ENCODE measurements around the gene MPHOSPH9.

Gene MPHOSPH9

DNA sequence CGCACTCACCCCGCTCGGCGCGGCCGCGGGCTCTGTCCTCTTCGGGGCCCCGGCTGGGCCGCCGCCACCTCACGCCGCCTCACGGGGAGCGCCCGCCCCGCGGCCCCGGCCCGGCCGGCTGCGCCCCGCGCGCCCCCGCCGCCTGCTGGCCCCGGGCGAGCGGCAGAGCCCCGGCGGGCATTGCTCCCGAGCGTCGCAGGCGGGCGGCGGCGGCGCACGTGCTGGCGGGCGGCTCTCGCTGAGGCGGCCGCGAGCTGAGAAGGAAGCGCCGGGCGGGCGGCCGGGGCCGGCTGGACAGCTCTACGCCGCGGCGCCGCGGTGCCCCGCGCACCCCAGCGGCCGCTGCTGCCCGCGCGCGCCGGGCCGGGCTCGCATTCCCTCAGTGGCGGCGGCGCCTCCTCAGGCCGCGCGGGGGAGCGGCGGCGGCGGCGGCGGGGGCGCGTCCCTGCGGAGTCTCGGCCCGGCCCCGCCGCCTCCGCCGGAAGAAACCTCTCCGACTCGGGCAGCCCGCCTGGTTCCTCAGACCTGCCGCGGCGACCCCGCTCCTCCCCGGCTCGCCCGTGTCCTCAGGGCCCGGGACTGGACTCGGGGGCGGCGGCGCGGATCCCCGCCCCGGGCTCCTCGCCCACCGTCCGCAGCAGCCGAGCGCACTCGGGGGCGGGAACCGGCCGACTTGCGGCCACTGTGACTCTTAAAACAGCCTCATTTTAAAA lies 82.0 kb downstream of the MPHOSPH9 start, which contains the start of gene PITPNM2:
TSS of gene PITPNM2 (minus strand) at position 347 of the 713 bp plus-strand sequence. CDS start 116,500 bp downstream, outside the sequence.
- peak; percentile 8 to 54 (median 29) for DNase-seq (ENCODE audit: low read depth in 3 of 3, low spot score in 1 of 3)

DNA sequence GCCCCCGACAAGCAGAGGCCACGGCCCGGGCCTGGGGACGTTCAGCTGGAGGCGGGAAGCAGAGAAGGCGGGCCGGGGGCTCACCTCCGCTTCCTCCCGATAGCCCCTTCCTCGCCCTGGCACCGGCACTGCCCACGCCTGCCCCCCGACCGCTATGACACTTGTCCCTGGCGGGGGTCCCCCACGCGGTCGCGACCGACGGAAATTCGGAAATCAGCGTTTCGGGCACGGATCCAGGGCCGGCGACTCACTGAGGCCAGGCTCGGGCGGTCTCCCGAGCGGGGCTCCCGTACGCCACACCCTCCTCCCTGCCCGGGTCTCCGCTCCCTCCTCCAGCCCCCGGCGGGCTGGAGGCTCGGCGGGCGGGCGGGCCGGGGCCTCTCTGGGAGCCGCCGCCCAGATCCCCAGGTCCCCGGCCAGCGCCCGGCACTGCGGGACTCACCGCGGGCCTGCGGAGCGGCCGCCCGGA lies 82.6 kb downstream of the MPHOSPH9 start:
- no peak for DNase-seq (ENCODE audit: low read depth in 3 of 3, low spot score in 1 of 3)

DNA sequence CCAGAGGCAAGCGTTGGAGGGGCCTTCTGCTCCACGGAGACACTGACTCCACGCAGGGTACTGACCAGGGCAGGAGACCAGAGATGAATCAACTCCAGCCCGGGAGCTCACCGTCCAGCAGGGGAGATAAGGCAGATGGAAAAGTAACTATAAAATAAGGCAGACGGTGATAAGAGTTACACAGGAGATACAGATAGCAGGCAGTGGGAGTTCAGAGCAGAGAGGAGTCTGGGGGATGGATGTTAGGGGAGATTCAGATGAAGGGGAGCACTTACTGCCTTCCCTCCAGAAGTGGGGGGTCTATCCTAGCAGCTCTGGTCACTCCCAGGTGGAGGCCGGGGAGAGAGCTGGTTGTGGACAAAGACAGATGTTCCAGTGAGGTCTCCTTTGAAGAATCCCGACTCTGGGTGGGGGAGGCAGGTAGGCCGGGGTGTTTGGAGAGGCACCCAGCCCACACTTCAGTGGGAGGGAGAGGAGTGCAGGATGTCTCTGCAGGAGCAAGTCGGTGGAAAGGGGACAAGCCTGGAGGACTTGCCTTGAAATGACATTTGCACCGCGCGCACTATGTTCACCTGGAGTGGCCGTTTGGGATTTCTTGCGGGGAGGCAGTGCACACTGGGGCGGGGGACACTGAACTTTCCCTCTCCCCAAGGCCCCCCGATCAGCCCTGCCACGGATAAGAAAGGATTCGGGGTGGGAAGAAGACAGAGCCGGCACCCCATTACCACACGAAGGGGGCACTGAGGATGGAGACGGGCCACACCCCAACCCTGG lies 83.3 kb downstream of the MPHOSPH9 start:
- no peak for DNase-seq (ENCODE audit: low read depth in 3 of 3, low spot score in 1 of 3)

DNA sequence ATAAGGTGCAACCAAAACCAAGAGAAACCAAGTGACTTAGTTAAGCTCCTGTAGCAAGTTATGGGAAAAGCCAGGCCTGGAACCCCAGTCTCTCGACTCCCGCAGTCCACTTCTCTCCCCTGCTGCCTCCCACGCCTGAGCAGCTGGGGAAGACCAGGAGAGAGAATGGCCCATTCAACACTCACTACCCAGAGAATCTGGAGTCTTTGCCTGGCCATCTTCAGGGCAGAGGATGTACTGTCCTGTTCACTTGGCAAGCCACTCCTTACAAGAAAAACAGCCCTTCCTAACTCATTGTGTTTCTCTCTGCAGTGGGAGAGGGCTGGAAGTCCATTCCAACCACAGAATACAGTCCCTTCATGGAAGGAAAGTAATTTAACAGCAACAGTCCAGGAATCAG lies 83.9 kb downstream of the MPHOSPH9 start:
- no peak for DNase-seq (ENCODE audit: low read depth in 3 of 3, low spot score in 1 of 3)

DNA sequence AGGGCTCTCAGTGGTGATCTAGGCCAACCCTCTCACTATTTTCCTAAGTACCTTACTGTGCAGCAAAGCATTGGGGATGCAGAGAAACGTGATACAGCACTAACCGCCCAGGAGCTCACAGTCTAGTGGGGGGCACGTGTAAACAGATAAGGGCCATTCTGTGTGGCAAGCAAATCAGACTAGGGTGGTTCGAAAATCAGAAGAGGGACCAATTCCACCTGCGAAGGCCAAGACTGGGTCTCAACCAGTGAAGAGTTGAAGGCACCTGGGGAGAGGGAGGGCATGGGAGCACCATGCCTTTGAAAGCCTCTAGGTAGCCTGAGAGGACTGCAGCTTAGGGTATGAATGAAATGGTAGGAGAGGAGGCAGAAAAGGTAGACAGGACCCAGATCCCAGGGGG lies 84.3 kb downstream of the MPHOSPH9 start:
- no peak for DNase-seq (ENCODE audit: low read depth in 3 of 3, low spot score in 1 of 3)

DNA sequence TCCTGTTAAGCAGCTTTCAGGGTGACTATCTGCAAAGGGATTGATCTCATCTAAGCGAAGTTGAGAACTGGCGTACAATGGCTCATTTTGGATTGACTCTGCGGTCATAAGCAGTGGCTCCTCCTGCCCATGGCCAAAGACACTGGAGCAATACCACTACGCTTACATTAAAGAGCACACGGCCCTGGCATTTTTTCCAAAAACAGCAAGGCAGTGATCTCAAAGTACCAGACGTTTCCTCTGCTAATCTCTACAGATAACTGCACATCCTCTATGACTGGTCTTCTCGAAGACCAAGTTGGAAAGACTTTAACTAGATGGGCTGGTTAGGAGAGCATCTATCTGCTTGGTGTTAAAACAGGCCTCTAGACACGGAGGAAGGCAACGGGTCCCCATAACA lies 84.7 kb downstream of the MPHOSPH9 start:
- no peak for DNase-seq (ENCODE audit: low read depth in 3 of 3, low spot score in 1 of 3)

DNA sequence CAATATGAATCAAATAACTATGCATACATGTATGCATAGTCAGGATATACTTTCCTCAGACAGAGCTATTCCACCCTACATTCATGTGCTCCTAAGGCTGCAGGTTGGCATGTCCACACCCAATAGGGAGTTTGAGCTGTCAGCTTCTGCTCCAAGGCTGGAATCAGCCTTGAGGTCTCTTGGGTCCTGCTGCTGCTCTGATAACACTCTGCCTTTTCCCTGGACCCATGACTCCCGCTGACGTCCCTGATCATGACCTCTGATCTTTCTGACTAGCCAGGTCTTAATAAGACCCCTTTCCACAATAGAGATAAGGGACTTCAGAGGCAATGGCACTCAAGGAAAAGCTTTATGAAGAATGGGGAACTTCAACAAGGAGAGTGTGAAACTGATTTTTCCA lies 87.7 kb downstream of the MPHOSPH9 start:
- DNase-seq (ENCODE audit: low read depth in 3 of 3, low spot score in 1 of 3): no peak

DNA sequence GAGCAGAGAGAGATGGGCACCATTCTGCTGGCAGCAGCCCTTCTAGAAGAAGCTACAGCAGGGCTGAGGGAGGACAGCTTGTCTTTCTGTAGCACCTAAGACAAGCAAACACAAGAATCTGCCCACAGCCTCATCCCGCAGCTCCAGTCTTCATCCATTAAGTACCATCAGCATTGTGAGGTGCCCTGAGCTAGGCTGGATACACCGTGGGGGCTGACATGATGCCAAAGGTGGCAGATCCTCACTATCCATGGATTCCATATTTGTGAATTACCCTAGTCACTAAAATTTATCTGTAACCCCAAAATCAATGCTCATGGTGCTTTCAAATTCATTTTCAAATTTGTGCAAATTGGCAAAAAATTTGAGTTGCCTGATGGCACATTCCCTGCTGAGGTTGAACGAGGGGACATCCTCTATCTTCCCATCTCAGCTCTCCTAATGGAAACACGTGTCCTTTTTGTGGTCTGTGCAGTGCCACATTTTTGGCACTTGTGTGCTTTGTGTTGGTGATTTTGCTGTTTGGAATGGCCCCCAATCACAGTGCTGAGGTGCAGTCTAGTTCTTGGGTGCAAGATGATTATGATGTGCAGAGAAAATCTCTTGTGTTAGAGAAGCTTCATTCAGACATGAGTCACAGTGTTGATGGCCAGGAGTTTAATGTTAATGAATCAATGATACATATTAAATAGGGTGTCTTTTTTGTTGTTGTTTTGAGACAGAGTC lies 89.0 kb downstream of the MPHOSPH9 start:
- DNase-seq (ENCODE audit: low read depth in 3 of 3, low spot score in 1 of 3): no peak

DNA sequence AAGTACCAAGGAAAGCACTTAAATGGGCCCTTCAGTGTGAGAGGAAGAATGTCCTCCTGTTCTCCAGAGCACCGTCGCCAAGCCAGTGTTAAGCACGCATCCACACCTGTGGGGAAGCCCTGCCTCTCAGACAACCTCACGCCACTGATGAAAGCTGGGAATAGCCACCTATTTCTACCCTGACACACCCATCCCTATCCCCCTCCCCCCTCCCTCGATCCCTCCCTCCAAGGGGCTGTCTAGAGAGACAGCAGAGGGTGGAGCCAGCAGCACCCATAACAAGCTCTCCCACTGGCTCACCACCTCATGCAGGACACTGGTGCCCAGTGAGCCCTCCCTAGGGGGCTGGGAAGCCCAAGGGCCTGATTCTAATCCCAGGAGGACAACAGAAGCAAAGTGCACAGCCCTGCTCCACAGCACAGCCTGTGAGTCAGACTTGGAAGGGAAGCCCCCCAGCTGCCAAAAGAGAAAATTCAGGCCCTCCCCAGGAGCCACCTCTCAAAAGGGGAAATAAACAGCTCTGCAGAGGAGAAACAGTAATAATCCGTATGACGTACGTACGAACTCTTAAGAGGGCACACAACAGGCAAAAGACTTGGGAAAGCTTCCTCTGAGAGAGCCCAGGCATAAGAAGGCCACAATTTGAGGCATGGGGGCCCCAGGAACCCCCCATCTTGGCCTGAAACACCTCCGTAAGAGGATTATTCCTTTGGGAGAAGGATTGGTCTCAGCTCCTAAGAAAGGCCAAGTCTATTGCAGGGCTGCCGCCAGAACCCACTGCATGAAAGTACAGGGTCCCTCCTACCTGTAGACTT lies 89.8 kb downstream of the MPHOSPH9 start:
- no peak for DNase-seq (ENCODE audit: low read depth in 3 of 3, low spot score in 1 of 3)

DNA sequence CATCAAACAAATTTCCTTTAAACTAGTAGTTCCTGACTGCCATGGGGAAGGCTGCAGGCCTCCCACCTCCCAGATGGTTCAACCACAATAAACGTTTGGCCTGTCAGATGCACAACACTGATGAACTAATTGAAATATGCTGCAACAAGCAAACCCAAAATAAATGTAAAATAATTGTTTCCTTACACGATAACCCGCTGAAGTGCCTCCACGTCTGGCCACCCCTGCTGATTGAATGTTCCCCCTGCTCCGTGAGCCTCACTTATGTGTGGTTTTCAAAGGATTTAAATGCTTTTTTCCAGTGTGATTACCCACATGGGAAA lies 90.5 kb downstream of the MPHOSPH9 start:
- no peak for DNase-seq (ENCODE audit: low read depth in 3 of 3, low spot score in 1 of 3)

DNA sequence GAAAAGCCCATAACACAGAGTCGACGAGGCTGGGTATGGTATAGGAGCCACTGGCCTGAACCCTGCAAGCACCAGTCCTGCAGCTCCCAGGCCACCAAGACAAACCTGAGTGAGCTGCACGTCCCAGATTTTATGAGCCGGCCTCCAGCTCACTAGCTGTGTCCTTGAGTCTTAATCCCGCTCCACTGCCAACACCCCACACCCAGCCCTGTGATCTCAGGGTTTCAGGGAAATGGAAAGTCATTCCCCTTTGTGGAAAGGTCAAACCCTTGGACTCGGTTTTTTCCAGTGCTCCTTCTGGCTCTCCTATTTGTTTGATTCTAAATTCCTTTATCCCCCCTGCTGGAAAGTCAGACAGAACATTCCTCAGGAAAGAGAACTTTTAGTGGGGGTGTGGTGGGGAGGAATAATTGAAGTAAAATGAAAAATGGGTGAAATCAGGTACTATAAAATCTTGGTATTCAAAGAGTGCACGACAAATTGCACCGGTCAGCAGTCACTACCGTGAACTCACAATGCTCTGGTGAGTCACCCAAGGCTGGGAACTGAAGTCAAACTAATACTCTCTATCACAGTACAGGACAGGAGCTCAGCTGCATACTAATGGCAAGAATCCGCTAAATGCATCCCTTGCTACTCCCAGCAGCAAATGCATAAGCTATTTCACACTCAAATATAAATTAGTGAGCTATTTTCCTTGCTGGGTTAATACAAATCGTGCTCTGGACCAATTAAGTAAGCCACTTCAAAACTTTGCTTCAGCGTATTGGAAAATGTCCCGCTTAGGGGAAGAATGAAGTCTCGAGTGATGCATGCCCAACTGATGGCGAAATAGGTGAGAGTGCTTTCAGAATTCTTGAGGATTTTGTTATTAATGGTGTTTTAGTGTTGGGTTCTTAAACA lies 91.1 kb downstream of the MPHOSPH9 start:
- DNase-seq (ENCODE audit: low read depth in 3 of 3, low spot score in 1 of 3): no peak

DNA sequence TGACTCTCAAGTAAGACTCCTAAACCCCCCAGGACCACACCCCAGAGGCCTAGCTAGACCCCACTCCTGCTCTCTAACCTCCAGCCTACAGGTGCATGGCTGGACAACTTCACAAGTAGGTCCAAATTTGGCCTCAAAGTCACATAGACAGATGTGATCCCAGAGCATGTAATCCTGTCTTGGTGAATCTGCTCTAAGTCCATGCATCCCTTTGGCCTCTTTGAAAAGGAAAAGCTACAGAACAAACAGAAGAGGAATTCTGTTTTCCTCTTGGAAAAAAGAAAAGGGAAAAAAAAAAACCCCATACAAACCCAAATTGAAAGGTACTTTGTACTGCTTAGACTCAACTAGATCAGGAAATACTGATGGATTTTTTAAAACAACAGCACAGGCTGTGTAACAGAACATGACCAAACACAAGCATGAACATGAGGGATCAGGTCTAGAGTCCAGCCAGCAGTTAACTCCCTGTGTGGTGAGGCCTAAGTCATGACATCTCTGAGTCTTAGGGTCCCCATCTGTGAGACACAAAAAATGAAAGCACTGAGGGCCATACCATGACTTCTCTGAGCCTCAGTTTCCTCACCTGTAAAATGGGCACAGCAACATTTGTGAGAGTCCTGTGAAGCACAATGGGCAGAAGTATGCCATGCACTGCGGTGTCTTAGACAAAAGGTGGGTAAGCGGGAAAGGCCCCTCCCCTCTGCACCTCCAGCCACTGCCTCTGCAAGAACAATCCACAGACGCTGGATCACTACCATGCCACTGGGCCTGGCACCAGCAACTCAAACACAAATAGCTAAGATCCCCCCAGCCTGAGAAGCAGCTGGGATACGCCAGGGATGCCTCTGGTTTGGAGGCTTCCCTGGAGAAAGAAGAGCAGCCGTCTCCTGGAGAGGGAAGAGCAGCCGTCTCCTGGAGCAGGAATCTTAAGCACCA lies 92.0 kb downstream of the MPHOSPH9 start:
- DNase-seq (ENCODE audit: low read depth in 3 of 3, low spot score in 1 of 3): no peak

DNA sequence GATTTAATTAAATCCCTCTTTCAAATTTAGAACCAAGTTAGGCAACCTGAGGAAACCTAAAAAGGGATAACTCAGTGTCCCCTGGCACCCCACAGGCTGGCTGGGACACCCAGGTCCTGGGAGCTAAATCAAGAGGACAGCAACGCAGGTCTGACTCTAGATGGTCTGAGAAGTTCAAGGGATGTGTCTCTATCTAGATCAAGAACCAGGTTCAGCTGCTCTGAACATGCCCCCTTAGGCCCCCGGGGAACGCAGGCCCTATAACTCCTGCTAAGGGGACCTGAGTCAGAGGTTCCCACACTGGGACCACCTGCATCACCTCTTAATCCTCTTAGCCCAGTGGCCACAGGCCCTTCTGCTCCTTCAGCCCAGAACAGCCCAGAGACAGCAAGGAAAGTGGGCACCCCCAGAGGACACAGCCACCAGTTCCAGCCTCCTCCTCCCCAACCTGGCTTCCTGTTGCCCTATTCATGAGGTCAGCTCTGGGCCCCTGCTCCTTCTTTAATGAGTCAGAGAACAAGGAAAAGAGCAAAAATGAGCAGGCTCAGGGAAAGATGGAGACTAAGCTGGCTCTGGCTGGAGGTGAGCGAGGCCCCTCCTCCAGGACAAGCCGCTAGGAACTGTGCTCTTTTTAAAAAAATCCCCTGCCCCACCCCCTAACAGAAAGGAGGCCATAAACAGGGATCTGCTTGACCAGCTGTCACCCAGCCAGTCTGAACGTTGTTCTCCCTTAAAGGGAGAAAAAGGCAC lies 92.8 kb downstream of the MPHOSPH9 start:
- DNase-seq (ENCODE audit: low read depth in 3 of 3, low spot score in 1 of 3): no peak

DNA sequence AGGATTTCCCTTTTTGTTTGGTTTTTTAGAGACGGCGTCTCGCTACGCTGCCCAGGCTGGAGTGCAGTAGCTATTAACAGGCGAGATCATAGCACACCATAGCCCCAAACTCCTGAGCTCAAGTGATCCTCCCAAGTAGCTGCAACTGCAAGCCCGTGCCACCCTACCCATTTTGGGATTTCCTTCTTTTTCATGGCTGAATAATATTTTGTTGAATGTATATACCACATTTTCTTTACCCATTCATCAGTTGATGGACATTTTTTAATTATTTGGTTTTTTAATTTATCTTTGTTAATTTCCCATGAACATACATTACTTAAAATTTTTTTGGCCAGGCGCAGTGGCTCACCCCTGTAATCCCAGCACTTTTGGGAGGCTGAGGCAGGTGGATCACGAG lies 97.3 kb downstream of the MPHOSPH9 start:
- DNase-seq (ENCODE audit: low read depth in 3 of 3, low spot score in 1 of 3): no peak

DNA sequence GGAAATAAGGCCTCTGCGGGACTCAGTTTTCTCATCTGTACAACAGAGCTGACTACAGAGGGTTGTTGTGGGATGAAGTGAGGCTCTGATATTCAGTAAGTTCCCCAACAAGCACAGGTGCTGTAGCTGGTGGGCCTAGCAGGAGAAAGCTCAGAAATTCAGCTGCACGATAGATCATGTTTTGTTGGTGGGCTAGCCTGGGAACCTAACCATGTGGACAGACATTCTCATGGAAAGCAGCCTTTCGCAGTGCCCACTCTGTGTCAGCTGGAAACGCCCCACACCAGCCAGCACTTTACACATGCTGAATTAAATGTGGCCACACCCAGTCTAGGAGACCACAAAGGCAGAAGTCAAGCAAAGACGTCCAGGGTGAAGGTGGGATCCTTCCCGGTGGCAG lies 98.1 kb downstream of the MPHOSPH9 start:
- no peak for DNase-seq (ENCODE audit: low read depth in 3 of 3, low spot score in 1 of 3)

DNA sequence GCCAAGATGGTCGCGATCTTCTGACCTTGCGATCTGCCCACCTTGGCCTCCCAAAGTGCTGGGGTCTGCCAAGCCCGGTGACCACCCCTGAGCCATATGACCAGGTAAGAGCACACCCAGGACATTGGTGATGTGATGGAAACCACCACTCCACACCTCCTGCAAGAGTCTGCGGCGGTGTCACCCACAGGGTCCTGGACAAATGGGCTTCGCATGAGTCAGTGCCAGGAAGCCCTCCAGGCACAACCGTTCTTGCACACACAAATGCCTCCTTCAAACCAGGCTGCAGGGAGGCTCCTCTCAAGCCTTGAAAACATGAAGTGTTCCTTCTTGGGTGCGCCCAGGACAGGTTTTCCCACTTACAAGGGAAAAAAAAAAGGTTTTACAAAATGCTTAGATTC lies 98.7 kb downstream of the MPHOSPH9 start:
- DNase-seq (ENCODE audit: low read depth in 3 of 3, low spot score in 1 of 3): no peak

DNA sequence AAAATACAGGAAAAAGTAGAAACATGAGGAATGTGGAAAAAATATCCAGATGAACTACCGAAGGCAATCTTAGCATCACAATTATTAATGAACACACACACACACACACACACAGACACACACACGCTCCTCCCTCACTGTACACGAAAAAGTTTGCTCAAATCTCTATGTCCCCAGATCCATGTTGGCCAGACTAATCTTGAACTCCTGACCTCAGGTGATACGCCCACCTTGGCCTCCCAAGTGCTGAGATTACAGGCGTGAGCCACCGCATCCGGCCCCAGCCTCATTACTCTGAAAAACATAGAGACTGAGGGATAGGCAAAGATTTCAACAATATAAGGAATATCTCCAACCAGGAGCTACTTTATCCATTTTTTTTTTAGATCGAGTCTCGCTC lies 99.2 kb downstream of the MPHOSPH9 start:
- DNase-seq (ENCODE audit: low read depth in 3 of 3, low spot score in 1 of 3): no peak

DNA sequence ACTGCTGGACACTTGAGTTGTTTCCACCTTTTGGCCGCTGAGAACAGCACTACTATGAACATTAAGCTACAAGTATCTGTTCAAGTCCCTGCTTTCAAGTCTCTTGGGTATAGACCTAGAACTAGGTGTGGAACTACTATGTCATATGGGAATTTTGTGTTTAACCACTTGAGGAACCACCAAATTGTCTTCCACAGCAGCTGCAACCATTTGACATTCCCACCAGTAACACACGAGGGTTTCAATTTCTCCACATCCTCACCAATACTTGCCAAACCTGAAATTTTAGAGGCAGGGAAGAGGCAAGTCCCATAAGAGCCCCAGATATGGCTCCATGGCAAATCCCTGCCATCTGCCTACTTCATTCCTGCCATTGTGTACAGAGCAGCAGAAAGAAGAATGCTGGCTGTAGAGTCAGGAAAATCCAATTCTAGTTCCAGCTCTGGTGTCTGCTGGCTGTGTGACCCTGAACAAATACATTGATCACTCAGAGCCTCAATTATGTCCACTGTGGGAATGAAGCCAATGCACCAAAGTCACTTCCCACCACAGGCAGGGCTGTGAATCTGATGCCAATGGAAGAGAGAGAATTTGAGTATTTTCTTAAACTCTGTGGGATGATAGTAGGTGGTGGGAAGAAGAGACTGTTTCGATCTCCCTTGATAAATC lies 99.9 kb downstream of the MPHOSPH9 start:
- DNase-seq (ENCODE audit: low read depth in 3 of 3, low spot score in 1 of 3): no peak
